Prostate gland (tissue), 2 donors: Measurements from ENCODE around the gene SKA3. TPM values are rescaled to one million over a fixed set of nuclear protein-coding genes. Genes with fewer than 3 reads are reported as not detected.
"Not testable (repeated sequence)": the region's sequence is repeated elsewhere in the genome, so short reads cannot be mapped to it uniquely, and the experiment has no call there.

Experiments used
- DNase-seq: peaks from one replicate; pipeline ENCODE4 v3.0.0-alpha.2; 2019; ENCODE audit warnings: low spot score
- H3K27ac ChIP-seq, 2 donors: fragments of 200-600 bp; sonication (generic); 2 replicates each; pipeline ENCODE4 v1.5.1; 2017 to 2019
- H3K27me3 ChIP-seq: fragments of 200-600 bp; sonication (generic); replicated peaks from 2 replicates; pipeline ENCODE4 v1.5.1; 2019; ENCODE audit not compliant: insufficient read depth
- H3K36me3 ChIP-seq, 2 donors: fragments of 200-600 bp; sonication (generic); 1 replicate in 1 of 2; 2 replicates in 1 of 2; pipeline versions ENCODE4 v1.5.1 to v1.8.1; 2017 to 2019
- H3K4me1 ChIP-seq: fragments of 200-600 bp; sonication (generic); replicated peaks from 2 replicates; pipeline ENCODE4 v1.5.1; 2019
- H3K4me3 ChIP-seq, 2 donors: fragments of 200-600 bp; sonication (generic); 2 replicates each; pipeline ENCODE4 v1.5.1; 2017 to 2019
- H3K9me3 ChIP-seq: fragments of 200-600 bp; sonication (generic); 2 replicates; pipeline ENCODE4 v1.5.1; 2017
- CTCF ChIP-seq, 4 experiments: fragments of 200-600 bp in 2 of 4; fragments of 450-650 bp in 2 of 4; sonication (generic) in 2 of 4; IDR thresholded peaks; 1 replicate in 3 of 4; 2 replicates in 1 of 4; pipeline ENCODE4 v1.5.1; 2016 to 2019; ENCODE audit warnings: antibody characterized with exemption in 4 of 4, mild to moderate bottlenecking in 2 of 4, moderate library complexity in 2 of 4
- POLR2A ChIP-seq: fragments of 450-650 bp; IDR thresholded peaks from one replicate; pipeline ENCODE4 v1.6.1; 2016; ENCODE audit warnings: antibody characterized with exemption, mild to moderate bottlenecking
- POLR2AphosphoS5 ChIP-seq: sonication (generic); formaldehyde crosslinking; IDR thresholded peaks from one replicate; pipeline ENCODE4 v1.6.1; 2017; ENCODE audit warnings: antibody characterized with exemption
- WGBS: methylation state at CpG from one replicate; pipeline ENCODE4 v1.1.5; 2018; 5-methylcytosine and 5-hydroxymethylcytosine counted together
- intact Hi-C: fragments of 100-400 bp; cut with DNase I; formaldehyde crosslinking; loops from one replicate; pipeline ENCODE4 v1.14.2; 2022
- total RNA-seq, 2 donors: library from RNA; depleted of rRNA; stranded (reverse); fragments of >200 nt; gene quantifications; one replicate each; pipeline ENCODE4 v1.1.0, GENCODE V29; 2016

SKA3 gene
- total RNA-seq, result 1 to 10 TPM in 1 of 2 donors, under 1 TPM in 1; 0.59 to 4.3 TPM

- H3K4me3 ChIP-seq, result peak within 1 kb of the TSS; percentile 58 to 79
- no peaks in the 10 kb centered on the region for H3K9me3 ChIP-seq
- no peaks in the 10 kb centered on the region for H3K27me3 ChIP-seq
- peak; percentile 88 for DNase-seq
- peak; percentile 88 for TF ChIP-seq POLR2A
- TF ChIP-seq POLR2AphosphoS5, result peak; percentile 97
- peak in 2 of 4 experiments; percentile 39 to 62 for TF ChIP-seq CTCF (IDR thresholded peaks at IDR 0.05)
- peak within 1 kb of the TSS; percentile 91 to 93 for H3K27ac ChIP-seq
- WGBS, result 0% methylated on average over 91 of the region's 93 CpGs
- H3K36me3 ChIP-seq, result no peaks in the 10 kb centered on the region
- H3K4me1 ChIP-seq, result no peaks in the 10 kb centered on the region
- intact Hi-C loops, result loop anchor here (10.0 kb wide), 1 partner anchor 298 kb away; no protein-coding TSS in a partner anchor
Measured at GRCh38 chr13:21176215-21176981, at the start of gene SKA3, which contains the start of gene MRPL57. Gene SKA3 (minus strand): TSS chr13:21176552. CDS start chr13:21176477, 75 bp downstream. Gene MRPL57 (plus strand): TSS chr13:21176658. CDS start chr13:21176917, 259 bp downstream.

DNA sequence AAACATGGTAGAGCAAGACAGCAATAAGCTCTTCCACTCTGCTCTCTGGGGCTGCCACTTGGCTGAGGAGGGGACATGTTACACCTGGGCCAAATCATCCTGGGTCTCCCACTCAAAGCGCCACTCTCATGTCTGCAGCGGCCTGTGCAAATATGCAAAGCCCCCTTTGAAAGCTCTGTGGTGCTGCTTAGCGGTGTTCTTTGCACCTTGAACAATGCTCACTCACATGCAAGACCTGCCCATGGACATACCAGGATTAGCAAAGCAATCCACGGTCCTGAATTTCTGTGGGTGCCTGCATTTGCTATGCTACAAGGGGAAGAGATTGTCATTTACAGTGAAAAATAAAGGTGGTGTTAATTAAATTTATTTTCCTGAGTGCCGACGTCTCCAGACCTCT lies 48.7 kb upstream of the SKA3 start:
- DNase-seq, result no peak
- intact Hi-C loops, result no loop called here
- WGBS, result 70% methylated on average over 6 of the region's 6 CpGs
- H3K9me3 ChIP-seq, result no peaks in the 10 kb centered on the region
- no peak overlapping the region for H3K4me3 ChIP-seq
- no peaks in the 10 kb centered on the region for H3K36me3 ChIP-seq
- no peak overlapping the region for H3K27ac ChIP-seq
- H3K27me3 ChIP-seq, result no peaks in the 10 kb centered on the region
- H3K4me1 ChIP-seq, result no peaks in the 10 kb centered on the region
- TF ChIP-seq CTCF (IDR thresholded peaks at IDR 0.05) (no peak), POLR2AphosphoS5 (no peak), POLR2A (no peak)

GRCh38 chr13:21221268-21221667 lies 44.9 kb upstream of the SKA3 start:
- intact Hi-C loops, result no loop called here
- Histone ChIP-seq H3K27me3 (no peaks in the 10 kb centered on the region), H3K9me3 (no peaks in the 10 kb centered on the region), H3K4me3 (no peak overlapping the region), H3K36me3 (no peaks in the 10 kb centered on the region), H3K4me1 (no peaks in the 10 kb centered on the region), H3K27ac (no peak overlapping the region)
- TF ChIP-seq POLR2A (no peak), POLR2AphosphoS5 (no peak), CTCF (IDR thresholded peaks at IDR 0.05) (no peak)
- no peak for DNase-seq

DNA sequence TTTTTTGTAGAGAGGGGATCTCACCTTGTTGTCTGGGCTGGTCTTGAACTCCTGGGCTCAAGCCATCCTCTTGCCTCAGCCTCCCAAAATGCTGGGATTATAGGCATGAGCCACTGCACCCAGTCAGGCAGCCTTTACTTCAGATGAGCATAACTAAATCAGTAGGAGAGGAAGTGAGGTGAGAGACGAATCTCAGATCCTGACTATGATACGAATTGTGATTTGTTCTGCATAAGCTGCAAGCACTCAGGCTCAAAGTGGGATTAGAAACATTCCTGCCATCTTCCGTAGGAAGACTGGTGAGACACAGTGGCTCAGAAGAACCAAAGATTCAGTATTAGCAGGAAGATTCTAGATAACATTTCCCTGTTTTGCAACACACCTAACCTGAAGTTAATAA lies 43.4 kb upstream of the SKA3 start:
- H3K4me1 ChIP-seq, H3K27ac ChIP-seq, H3K27me3 ChIP-seq, H3K4me3 ChIP-seq, H3K9me3 ChIP-seq, intact Hi-C loops, H3K36me3 ChIP-seq, DNase-seq: not testable (repeated sequence)
- 63% methylated on average over 3 of the region's 3 CpGs for WGBS

DNA sequence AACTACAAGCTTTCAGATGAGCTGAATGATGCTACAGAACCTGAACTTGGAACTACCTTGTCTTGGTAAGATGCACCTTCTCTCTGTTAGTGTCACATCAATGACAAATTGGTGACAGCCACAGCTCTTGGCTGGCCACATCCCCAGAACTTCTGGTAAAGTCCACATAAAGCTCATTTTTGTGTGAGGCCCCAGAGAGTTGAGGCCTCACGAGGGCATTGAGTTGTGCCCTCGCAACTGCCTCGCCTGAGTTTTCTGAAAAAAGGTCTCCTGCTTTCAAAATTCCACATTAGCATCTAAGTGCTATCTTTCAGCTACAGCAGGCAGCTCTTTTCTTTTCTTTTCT lies 42.7 kb upstream of the SKA3 start:
- no peaks in the 10 kb centered on the region for H3K27me3 ChIP-seq
- intact Hi-C loops, result no loop called here
- no peak overlapping the region for H3K27ac ChIP-seq
- H3K9me3 ChIP-seq, result no peaks in the 10 kb centered on the region
- 77% methylated on average over 3 of the region's 3 CpGs for WGBS
- H3K4me3 ChIP-seq, result no peak overlapping the region
- H3K36me3 ChIP-seq, result no peaks in the 10 kb centered on the region
- no peak for DNase-seq
- no peaks in the 10 kb centered on the region for H3K4me1 ChIP-seq
- no peak for TF ChIP-seq CTCF (IDR thresholded peaks at IDR 0.05)
- no peak for TF ChIP-seq POLR2A
- no peak for TF ChIP-seq POLR2AphosphoS5
